Activated CD8-positive, alpha-beta memory T cell treated with anti-CD3 and anti-CD28 coated beads, Interleukin-2, amount 10 ng/mL, durations not matched to agents 7 days and 5 days (primary cell): ENCODE results near the gene RIMKLA. TPM values are rescaled to one million over a fixed set of nuclear protein-coding genes. Genes with fewer than 3 reads are reported as not detected.
A peak's percentile ranks its signal among the peaks of the same experiment; 100 is the strongest.

ENCODE experiments used
- ATAC-seq: fragments of 150-1000 bp; cut with Tn5 transposase; one replicate; pipeline ENCODE4 v1.10.0; 2021; ENCODE audit warnings: moderate library complexity
- CTCF ChIA-PET: fragments of 350-600 bp; sonication (Branson Sonifier 250); formaldehyde crosslinking; loops from one replicate; lab custom pipeline; 2021; ENCODE audit warnings: antibody characterized with exemption; lab: Charles Lee
- DNase-seq: peaks from one replicate; pipeline ENCODE4 v3.0.0-alpha.2; 2020
- H3K27ac Mint-ChIP-seq: one replicate; pipeline ENCODE4 v1.8.0; 2021; ENCODE audit warnings: mild to moderate bottlenecking, mixed read lengths
- H3K27me3 Mint-ChIP-seq: one replicate; pipeline ENCODE4 v1.8.0; 2021; ENCODE audit warnings: mixed read lengths
- H3K36me3 Mint-ChIP-seq: one replicate; pipeline ENCODE4 v1.8.0; 2021; ENCODE audit warnings: mild to moderate bottlenecking, mixed read lengths
- H3K4me1 Mint-ChIP-seq: one replicate; pipeline ENCODE4 v1.8.0; 2021; ENCODE audit warnings: mixed read lengths
- H3K4me3 Mint-ChIP-seq: one replicate; pipeline ENCODE4 v1.8.0; 2021; ENCODE audit warnings: mild to moderate bottlenecking, moderate library complexity, mixed read lengths
- H3K9me3 Mint-ChIP-seq: one replicate; pipeline ENCODE4 v1.8.0; 2022; ENCODE audit warnings: low read depth, mixed read lengths
- total RNA-seq, 2 experiments: library from RNA; stranded (reverse); gene quantifications; one replicate each; pipeline ENCODE4 v1.2.3, GENCODE V29; 2021

RIMKLA gene
- total RNA-seq, 2 experiments from 2014 or later, result 1.3 to 1.5 TPM

GRCh38 chr1:42358791-42359190, 21.8 kb upstream of the RIMKLA start:
- DNase-seq (no peak), ATAC-seq (no peak)
- Mint-ChIP-seq H3K36me3 (no peaks in the 10 kb centered on the region), H3K4me1 (no peaks in the 10 kb centered on the region), H3K4me3 (no peak overlapping the region), H3K27ac (no peak overlapping the region), H3K27me3 (peaks cover 4% of the 10 kb centered on the region), H3K9me3 (no peaks in the 10 kb centered on the region)
- CTCF ChIA-PET, result no interaction called here

- CTCF ChIA-PET, result no interaction called here
- Mint-ChIP-seq H3K4me1 (no peaks in the 10 kb centered on the region), H3K9me3 (no peaks in the 10 kb centered on the region), H3K4me3 (no peak overlapping the region), H3K27me3 (peaks cover 4% of the 10 kb centered on the region), H3K36me3 (no peaks in the 10 kb centered on the region), H3K27ac (no peak overlapping the region)
- ATAC-seq (no peak), DNase-seq (no peak)
Measured at GRCh38 chr1:42359466-42359865, 21.1 kb upstream of the RIMKLA start.

- H3K9me3 Mint-ChIP-seq, result no peaks in the 10 kb centered on the region
- H3K36me3 Mint-ChIP-seq, result no peaks in the 10 kb centered on the region
- CTCF ChIA-PET, result no interaction called here
- peaks cover 9% of the 10 kb centered on the region for H3K27me3 Mint-ChIP-seq
- no peak overlapping the region for H3K27ac Mint-ChIP-seq
- H3K4me3 Mint-ChIP-seq, result no peak overlapping the region
- ATAC-seq (no peak), DNase-seq (no peak)
- H3K4me1 Mint-ChIP-seq, result no peaks in the 10 kb centered on the region
Measured at GRCh38 chr1:42364089-42364488, 16.5 kb upstream of the RIMKLA start.

- DNase-seq (no peak), ATAC-seq (no peak)
- H3K27me3 Mint-ChIP-seq, result peaks cover 9% of the 10 kb centered on the region
- H3K36me3 Mint-ChIP-seq, result no peaks in the 10 kb centered on the region
- H3K27ac Mint-ChIP-seq, result no peak overlapping the region
- no peaks in the 10 kb centered on the region for H3K9me3 Mint-ChIP-seq
- H3K4me1 Mint-ChIP-seq, result no peaks in the 10 kb centered on the region
- CTCF ChIA-PET, result no interaction called here
- no peak overlapping the region for H3K4me3 Mint-ChIP-seq
Measured at GRCh38 chr1:42364542-42364941, 16.1 kb upstream of the RIMKLA start.

- Mint-ChIP-seq H3K4me1 (no peaks in the 10 kb centered on the region), H3K27ac (no peak overlapping the region), H3K4me3 (no peak overlapping the region), H3K9me3 (no peaks in the 10 kb centered on the region), H3K27me3 (peaks cover 14% of the 10 kb centered on the region), H3K36me3 (no peaks in the 10 kb centered on the region)
- ATAC-seq (no peak), DNase-seq (no peak)
- CTCF ChIA-PET, result interaction anchor here (0.6 kb wide), 1 partner anchor 1105 kb away, joined by 3 read pairs; no protein-coding TSS in a partner anchor
Measured at GRCh38 chr1:42365118-42365517, 15.5 kb upstream of the RIMKLA start.

- DNase-seq (no peak), ATAC-seq (no peak)
- Mint-ChIP-seq H3K36me3 (no peaks in the 10 kb centered on the region), H3K9me3 (no peaks in the 10 kb centered on the region), H3K27ac (no peak overlapping the region), H3K4me3 (no peak overlapping the region), H3K27me3 (peaks cover 21% of the 10 kb centered on the region), H3K4me1 (no peaks in the 10 kb centered on the region)
- CTCF ChIA-PET, result no interaction called here
Measured at GRCh38 chr1:42368096-42368795, 12.3 kb upstream of the RIMKLA start.

GRCh38 chr1:42369471-42369870, 11.1 kb upstream of the RIMKLA start:
- Mint-ChIP-seq H3K4me1 (no peaks in the 10 kb centered on the region), H3K4me3 (no peak overlapping the region), H3K27me3 (peaks cover 21% of the 10 kb centered on the region), H3K9me3 (no peaks in the 10 kb centered on the region), H3K36me3 (no peaks in the 10 kb centered on the region), H3K27ac (no peak overlapping the region)
- DNase-seq (no peak), ATAC-seq (no peak)
- CTCF ChIA-PET, result interaction anchor here (1.2 kb wide), 1 partner anchor 10 kb away, joined by 3 read pairs; no protein-coding TSS in a partner anchor

- Mint-ChIP-seq H3K4me3 (no peak overlapping the region), H3K36me3 (no peaks in the 10 kb centered on the region), H3K27ac (no peak overlapping the region), H3K27me3 (peaks cover 21% of the 10 kb centered on the region), H3K9me3 (no peaks in the 10 kb centered on the region), H3K4me1 (no peaks in the 10 kb centered on the region)
- DNase-seq (no peak), ATAC-seq (no peak)
- CTCF ChIA-PET, result no interaction called here
Measured at GRCh38 chr1:42370876-42371549, 9.6 kb upstream of the RIMKLA start.

GRCh38 chr1:42372796-42373195, 7.8 kb upstream of the RIMKLA start:
- no peaks in the 10 kb centered on the region for H3K36me3 Mint-ChIP-seq
- H3K4me1 Mint-ChIP-seq, result no peaks in the 10 kb centered on the region
- H3K9me3 Mint-ChIP-seq, result no peaks in the 10 kb centered on the region
- no peak for ATAC-seq
- no peak for DNase-seq
- H3K27me3 Mint-ChIP-seq, result peaks cover 27% of the 10 kb centered on the region
- no peak overlapping the region for H3K27ac Mint-ChIP-seq
- CTCF ChIA-PET, result no interaction called here
- no peak overlapping the region for H3K4me3 Mint-ChIP-seq

GRCh38 chr1:42379794-42380585, 602 bp upstream of the RIMKLA start:
- no peak for DNase-seq
- H3K9me3 Mint-ChIP-seq, result no peaks in the 10 kb centered on the region
- CTCF ChIA-PET, result interaction anchor here (1.3 to 1.6 kb wide), 2 partner anchors 10 to 207 kb away, joined by 3 to 4 read pairs; no protein-coding TSS in a partner anchor
- peaks cover 11% of the 10 kb centered on the region for H3K4me1 Mint-ChIP-seq
- H3K4me3 Mint-ChIP-seq, result peak overlapping the region; percentile 67
- no peak for ATAC-seq
- H3K36me3 Mint-ChIP-seq, result no peaks in the 10 kb centered on the region
- peaks cover 46% of the 10 kb centered on the region for H3K27me3 Mint-ChIP-seq
- no peak overlapping the region for H3K27ac Mint-ChIP-seq

GRCh38 chr1:42381280-42381673, 685 bp downstream of the RIMKLA start:
- CTCF ChIA-PET, result no interaction called here
- Mint-ChIP-seq H3K9me3 (no peaks in the 10 kb centered on the region), H3K4me3 (peak overlapping the region; percentile 74), H3K27ac (no peak overlapping the region), H3K27me3 (peaks cover 46% of the 10 kb centered on the region), H3K4me1 (peaks cover 11% of the 10 kb centered on the region), H3K36me3 (no peaks in the 10 kb centered on the region)
- ATAC-seq (no peak), DNase-seq (no peak)

- Mint-ChIP-seq H3K36me3 (no peaks in the 10 kb centered on the region), H3K4me1 (peaks cover 5% of the 10 kb centered on the region), H3K27ac (no peak overlapping the region), H3K4me3 (no peak overlapping the region), H3K9me3 (no peaks in the 10 kb centered on the region), H3K27me3 (peaks cover 26% of the 10 kb centered on the region)
- CTCF ChIA-PET, result interaction anchor here (0.7 kb wide), 1 partner anchor 12 kb away, joined by 3 read pairs; no protein-coding TSS in a partner anchor
- DNase-seq (no peak), ATAC-seq (no peak)
Measured at GRCh38 chr1:42385283-42385682, 4.7 kb downstream of the RIMKLA start.

GRCh38 chr1:42386051-42386450, 5.5 kb downstream of the RIMKLA start:
- H3K4me3 Mint-ChIP-seq, result no peak overlapping the region
- peaks cover 5% of the 10 kb centered on the region for H3K4me1 Mint-ChIP-seq
- DNase-seq (no peak), ATAC-seq (no peak)
- no peak overlapping the region for H3K27ac Mint-ChIP-seq
- CTCF ChIA-PET, result no interaction called here
- H3K27me3 Mint-ChIP-seq, result peaks cover 26% of the 10 kb centered on the region
- H3K9me3 Mint-ChIP-seq, result no peaks in the 10 kb centered on the region
- H3K36me3 Mint-ChIP-seq, result no peaks in the 10 kb centered on the region
